Cortex of kidney (tissue), 1 donor: ENCODE results near the gene ADAMTSL1.

Source experiments
- DNase-seq: peaks from one replicate; lab custom pipeline; 2025; lab: John Stamatoyannopoulos, UW

The ADAMTSL1 gene

GRCh38 chr9:18501949-18502348, 28.0 kb downstream of the ADAMTSL1 start:
- no peak for DNase-seq

GRCh38 chr9:18502546-18502945, 28.6 kb downstream of the ADAMTSL1 start:
- DNase-seq = no peak

GRCh38 chr9:18504707-18505106, 30.8 kb downstream of the ADAMTSL1 start:
- DNase-seq = no peak

GRCh38 chr9:18507151-18507550, 33.2 kb downstream of the ADAMTSL1 start:
- DNase-seq = no peak

GRCh38 chr9:18516514-18516913, 42.6 kb downstream of the ADAMTSL1 start:
- no peak for DNase-seq

GRCh38 chr9:18516965-18517364, 43.0 kb downstream of the ADAMTSL1 start:
- no peak for DNase-seq

GRCh38 chr9:18520416-18521047, 46.6 kb downstream of the ADAMTSL1 start:
- no peak for DNase-seq

GRCh38 chr9:18526685-18527084, 52.7 kb downstream of the ADAMTSL1 start:
- DNase-seq = no peak

GRCh38 chr9:18531136-18532065, 57.4 kb downstream of the ADAMTSL1 start:
- DNase-seq = no peak

- DNase-seq = no peak
These were observed 60.7 kb downstream of the ADAMTSL1 start for GRCh38 chr9:18534611-18535010.

- no peak for DNase-seq
These were observed 62.6 kb downstream of the ADAMTSL1 start for GRCh38 chr9:18536554-18536953.

- no peak for DNase-seq
These were observed 65.3 kb downstream of the ADAMTSL1 start for GRCh38 chr9:18539203-18539693.

GRCh38 chr9:18542837-18543405, 69.0 kb downstream of the ADAMTSL1 start:
- DNase-seq = no peak

- DNase-seq = no peak
These were observed 69.6 kb downstream of the ADAMTSL1 start for GRCh38 chr9:18543406-18544192.

- no peak for DNase-seq
These were observed 70.5 kb downstream of the ADAMTSL1 start for GRCh38 chr9:18544456-18544855.

- no peak for DNase-seq
These were observed 71.8 kb downstream of the ADAMTSL1 start for GRCh38 chr9:18545636-18546360.

GRCh38 chr9:18548456-18548855, 74.5 kb downstream of the ADAMTSL1 start:
- DNase-seq = no peak

- DNase-seq = no peak
These were observed 75.8 kb downstream of the ADAMTSL1 start for GRCh38 chr9:18549772-18550171.

- no peak for DNase-seq
These were observed 76.3 kb downstream of the ADAMTSL1 start for GRCh38 chr9:18550286-18550685.

- no peak for DNase-seq
These were observed 80.3 kb downstream of the ADAMTSL1 start for GRCh38 chr9:18554244-18554643.
